IPS-15b (cell line): ENCODE measurements around the gene USP46.

Experiments used
- H3K27me3 ChIP-seq: one replicate; pipeline ENCODE4 v1.6.1; 2013; ENCODE audit warnings: low read length; ENCODE audit not compliant: control insufficient read depth, insufficient read depth
- H3K36me3 ChIP-seq: one replicate; pipeline ENCODE4 v1.6.1; 2013; ENCODE audit warnings: low read length; ENCODE audit not compliant: control insufficient read depth, insufficient read depth
- H3K4me1 ChIP-seq: one replicate; pipeline ENCODE4 v1.6.1; 2013; ENCODE audit warnings: mild to moderate bottlenecking, low read length; ENCODE audit not compliant: control insufficient read depth, insufficient read depth
- H3K4me3 ChIP-seq: one replicate; pipeline ENCODE4 v1.5.1; 2013; ENCODE audit warnings: low read depth, low read length
- H3K9ac ChIP-seq: one replicate; pipeline ENCODE4 v1.6.1; 2013; ENCODE audit warnings: low read depth, mild to moderate bottlenecking, low read length
- H3K9me3 ChIP-seq: one replicate; pipeline ENCODE4 v1.6.1; 2013; ENCODE audit warnings: mild to moderate bottlenecking, low read length; ENCODE audit not compliant: control insufficient read depth, insufficient read depth

Gene USP46

GRCh38 chr4:52612341-52612740 lies 46.8 kb downstream of the USP46 start:
- Histone ChIP-seq H3K9me3 (no peaks in the 10 kb centered on the region), H3K9ac (no peak overlapping the region), H3K4me1 (no peaks in the 10 kb centered on the region), H3K4me3 (no peak overlapping the region), H3K27me3 (no peaks in the 10 kb centered on the region), H3K36me3 (peaks cover 13% of the 10 kb centered on the region)

GRCh38 chr4:52611030-52611555 lies 48.0 kb downstream of the USP46 start:
- no peaks in the 10 kb centered on the region for H3K4me1 ChIP-seq
- no peaks in the 10 kb centered on the region for H3K27me3 ChIP-seq
- H3K36me3 ChIP-seq = peaks cover 13% of the 10 kb centered on the region
- H3K9ac ChIP-seq = no peak overlapping the region
- no peaks in the 10 kb centered on the region for H3K9me3 ChIP-seq
- no peak overlapping the region for H3K4me3 ChIP-seq

GRCh38 chr4:52606726-52607125 lies 52.4 kb downstream of the USP46 start:
- H3K36me3 ChIP-seq = peaks cover 24% of the 10 kb centered on the region
- no peak overlapping the region for H3K4me3 ChIP-seq

GRCh38 chr4:52606040-52606439 lies 53.1 kb downstream of the USP46 start:
- Histone ChIP-seq H3K27me3 (no peaks in the 10 kb centered on the region), H3K4me1 (no peaks in the 10 kb centered on the region), H3K4me3 (no peak overlapping the region), H3K9me3 (no peaks in the 10 kb centered on the region), H3K9ac (no peak overlapping the region), H3K36me3 (peaks cover 25% of the 10 kb centered on the region)

More at GRCh38 chr4:52606726-52607125, 52.4 kb downstream of the USP46 start:
- Histone ChIP-seq H3K9me3 (no peaks in the 10 kb centered on the region), H3K9ac (no peak overlapping the region), H3K27me3 (no peaks in the 10 kb centered on the region), H3K4me1 (no peaks in the 10 kb centered on the region)

- Histone ChIP-seq H3K27me3 (no peaks in the 10 kb centered on the region), H3K36me3 (peaks cover 17% of the 10 kb centered on the region), H3K9me3 (no peaks in the 10 kb centered on the region), H3K9ac (no peak overlapping the region), H3K4me1 (no peaks in the 10 kb centered on the region), H3K4me3 (no peak overlapping the region)
Measured at GRCh38 chr4:52604215-52604614, 54.9 kb downstream of the USP46 start.

GRCh38 chr4:52600275-52600674 lies 58.8 kb downstream of the USP46 start:
- Histone ChIP-seq H3K27me3 (no peaks in the 10 kb centered on the region), H3K9ac (no peak overlapping the region), H3K4me1 (no peaks in the 10 kb centered on the region), H3K9me3 (no peaks in the 10 kb centered on the region), H3K36me3 (peaks cover 8% of the 10 kb centered on the region), H3K4me3 (no peak overlapping the region)

- H3K27me3 ChIP-seq = no peaks in the 10 kb centered on the region
- H3K4me3 ChIP-seq = no peak overlapping the region
- no peak overlapping the region for H3K9ac ChIP-seq
- H3K4me1 ChIP-seq = no peaks in the 10 kb centered on the region
- H3K36me3 ChIP-seq = no peaks in the 10 kb centered on the region
- no peaks in the 10 kb centered on the region for H3K9me3 ChIP-seq
Measured at GRCh38 chr4:52595001-52595400, 64.1 kb downstream of the USP46 start.

- Histone ChIP-seq H3K27me3 (no peaks in the 10 kb centered on the region), H3K9ac (no peak overlapping the region), H3K4me1 (no peaks in the 10 kb centered on the region), H3K4me3 (no peak overlapping the region), H3K9me3 (no peaks in the 10 kb centered on the region), H3K36me3 (no peaks in the 10 kb centered on the region)
Measured at GRCh38 chr4:52592287-52592686, 66.8 kb downstream of the USP46 start.

GRCh38 chr4:52588771-52589591 lies 70.1 kb downstream of the USP46 start:
- Histone ChIP-seq H3K9me3 (no peaks in the 10 kb centered on the region), H3K36me3 (no peaks in the 10 kb centered on the region), H3K9ac (no peak overlapping the region), H3K27me3 (no peaks in the 10 kb centered on the region), H3K4me3 (no peak overlapping the region), H3K4me1 (no peaks in the 10 kb centered on the region)

GRCh38 chr4:52588097-52588496 lies 71.0 kb downstream of the USP46 start:
- no peaks in the 10 kb centered on the region for H3K9me3 ChIP-seq
- no peaks in the 10 kb centered on the region for H3K4me1 ChIP-seq
- no peaks in the 10 kb centered on the region for H3K36me3 ChIP-seq
- no peak overlapping the region for H3K4me3 ChIP-seq
- no peaks in the 10 kb centered on the region for H3K27me3 ChIP-seq
- H3K9ac ChIP-seq = no peak overlapping the region

- Histone ChIP-seq H3K9ac (no peak overlapping the region), H3K27me3 (no peaks in the 10 kb centered on the region), H3K36me3 (no peaks in the 10 kb centered on the region), H3K4me1 (no peaks in the 10 kb centered on the region), H3K9me3 (no peaks in the 10 kb centered on the region), H3K4me3 (no peak overlapping the region)
Measured at GRCh38 chr4:52586069-52586468, 73.0 kb downstream of the USP46 start.

- H3K4me3 ChIP-seq = no peak overlapping the region
Measured at GRCh38 chr4:52585379-52585778, 73.7 kb downstream of the USP46 start.

More at GRCh38 chr4:52585379-52585778, 73.7 kb downstream of the USP46 start:
- no peak overlapping the region for H3K9ac ChIP-seq
- no peaks in the 10 kb centered on the region for H3K4me1 ChIP-seq
- H3K9me3 ChIP-seq = no peaks in the 10 kb centered on the region
- no peaks in the 10 kb centered on the region for H3K36me3 ChIP-seq
- H3K27me3 ChIP-seq = no peaks in the 10 kb centered on the region
